H1 (cell line): ENCODE measurements around the gene ARHGAP26. TPM values are rescaled to one million over a fixed set of nuclear protein-coding genes. Genes with fewer than 3 reads are reported as not detected.

Experiments
- CEBPB ChIP-seq: IDR thresholded peaks from 2 replicates; pipeline ENCODE4 v1.6.1; 2012; ENCODE audit warnings: low read depth, low read length
- CHD7 ChIP-seq: fragments of 300-600 bp; sonication (generic); IDR thresholded peaks from 2 replicates; pipeline ENCODE4 v1.7.1; 2012; ENCODE audit warnings: low read length, moderate library complexity, mild to moderate bottlenecking, inconsistent platforms; ENCODE audit not compliant: insufficient replicate concordance
- GTF2F1 ChIP-seq: IDR thresholded peaks from 2 replicates; pipeline ENCODE4 v1.6.1; 2012; ENCODE audit warnings: low read depth, low read length, improper control_type of control experiment, borderline replicate concordance
- SUZ12 ChIP-seq: fragments of 200-600 bp; sonication (generic); IDR thresholded peaks from 2 replicates; pipeline ENCODE4 v1.6.1; 2012; ENCODE audit warnings: mild to moderate bottlenecking, inconsistent platforms, low read length, moderate library complexity, mixed read lengths
- polyA plus RNA-seq, 7 experiments: library from polyadenylated mRNA; depleted of rRNA in 3 of 7; stranded (reverse) in 5 of 7; unstranded in 2 of 7; fragments of >200 nt in 5 of 7; fragments of 200-250 nt in 2 of 7; gene quantifications; 1 replicate in 5 of 7; 2 replicates in 1 of 7; 4 replicates in 1 of 7; pipeline versions ENCODE4 v1.2.1 to v1.2.3, GENCODE V29; 2011 to 2013; ENCODE audit warnings: missing spikeins in 2 of 7, mixed read lengths in 2 of 7
- total RNA-seq: library from RNA; stranded (reverse); fragmentation: NEBNext Ultra II Directional; extraction: Animal tissue kit (Norgen Biotek cat#: 25700); gene quantifications from 2 replicates; pipeline ENCODE4 v1.2.1, GENCODE V29; 2021

The ARHGAP26 gene
- total and polyA plus RNA-seq, 2 of the 8 experiments (the other 6 are each of a cell fraction or from before 2014, with no cell fraction given) = 7.1 to 24.8 TPM

- TF ChIP-seq CHD7 = no peak
- TF ChIP-seq CEBPB = no peak
- TF ChIP-seq SUZ12 = no peak
- TF ChIP-seq GTF2F1 = no peak
Measured at GRCh38 chr5:142969624-142970439, 199.7 kb downstream of the ARHGAP26 start (continued).
